Upper lobe of left lung (tissue), 4 donors: ENCODE measurements around the gene CLEC18A.

ENCODE experiments used
- CTCF ChIP-seq, 6 experiments: fragments of 450-650 bp in 4 of 6; fragments of 200-600 bp in 2 of 6; sonication (generic) in 2 of 6; IDR thresholded peaks; one replicate each; pipeline ENCODE4 v1.5.1; 2016 to 2019; ENCODE audit warnings: antibody characterized with exemption in 6 of 6
- EP300 ChIP-seq, 4 donors: sonication (generic); formaldehyde crosslinking; IDR thresholded peaks; one replicate each; pipeline ENCODE4 v1.5.1; 2017; ENCODE audit warnings: antibody characterized with exemption in 4 of 4, control low read depth in 2 of 4
- POLR2A ChIP-seq, 4 donors: fragments of 450-650 bp; IDR thresholded peaks; one replicate each; pipeline ENCODE4 v1.5.1; 2016 to 2017; ENCODE audit warnings: antibody characterized with exemption in 4 of 4, mild to moderate bottlenecking in 2 of 4

- TF ChIP-seq EP300 (IDR thresholded peaks at IDR 0.05) (no peak), CTCF (IDR thresholded peaks at IDR 0.05) (no peak), POLR2A (IDR thresholded peaks at IDR 0.05) (no peak)
Measured at GRCh38 chr16:69924041-69924775, 26.9 kb upstream of the CLEC18A start.
